ENCODE data around the gene TMEM151B. TPM values are rescaled to one million over a fixed set of nuclear protein-coding genes. Genes with fewer than 3 reads are reported as not detected.

The TMEM151B gene
- total and polyA plus RNA-seq, 9 of the 15 experiments (the other 6 are each of a cell fraction or from before 2014, with no cell fraction given) = not detected

DNA sequence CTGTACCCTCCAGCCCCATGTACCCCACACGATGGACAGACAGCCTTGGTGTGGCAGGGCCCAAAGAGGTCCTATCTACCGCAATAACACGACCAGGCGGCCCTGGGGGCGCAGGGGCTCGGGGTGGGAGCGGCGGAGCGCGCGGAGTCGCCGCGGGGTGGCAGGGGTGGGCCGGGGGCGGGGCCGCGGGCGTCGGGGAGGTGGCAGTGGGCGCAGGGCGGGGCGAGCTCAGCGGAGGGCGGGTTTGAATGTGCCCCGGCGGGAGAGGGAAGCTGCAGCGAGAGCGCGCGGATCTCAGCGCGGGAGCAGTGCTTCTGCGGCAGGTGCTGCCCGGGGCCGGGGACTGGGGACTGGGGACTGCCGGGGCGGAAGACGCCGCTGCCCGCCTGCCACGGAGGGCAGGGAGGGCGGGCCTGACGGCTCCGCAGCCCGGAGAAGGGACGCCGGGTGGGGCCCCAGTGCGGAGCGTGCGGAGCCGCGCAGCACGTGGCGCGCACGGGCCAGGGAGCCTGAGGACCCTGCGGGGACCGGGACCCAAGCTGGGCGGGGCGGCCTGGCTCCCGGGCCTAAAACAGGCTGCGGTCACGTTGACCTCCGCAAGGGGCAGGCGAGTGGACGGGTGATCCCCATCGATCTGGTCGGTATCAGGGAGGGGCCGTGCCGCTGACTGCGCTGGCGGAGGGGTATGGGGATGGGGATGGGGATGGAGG is 46.8 kb upstream of the TMEM151B start, which contains the start of gene SLC29A1 (continued):
- TF ChIP-seq, protein P1, sequence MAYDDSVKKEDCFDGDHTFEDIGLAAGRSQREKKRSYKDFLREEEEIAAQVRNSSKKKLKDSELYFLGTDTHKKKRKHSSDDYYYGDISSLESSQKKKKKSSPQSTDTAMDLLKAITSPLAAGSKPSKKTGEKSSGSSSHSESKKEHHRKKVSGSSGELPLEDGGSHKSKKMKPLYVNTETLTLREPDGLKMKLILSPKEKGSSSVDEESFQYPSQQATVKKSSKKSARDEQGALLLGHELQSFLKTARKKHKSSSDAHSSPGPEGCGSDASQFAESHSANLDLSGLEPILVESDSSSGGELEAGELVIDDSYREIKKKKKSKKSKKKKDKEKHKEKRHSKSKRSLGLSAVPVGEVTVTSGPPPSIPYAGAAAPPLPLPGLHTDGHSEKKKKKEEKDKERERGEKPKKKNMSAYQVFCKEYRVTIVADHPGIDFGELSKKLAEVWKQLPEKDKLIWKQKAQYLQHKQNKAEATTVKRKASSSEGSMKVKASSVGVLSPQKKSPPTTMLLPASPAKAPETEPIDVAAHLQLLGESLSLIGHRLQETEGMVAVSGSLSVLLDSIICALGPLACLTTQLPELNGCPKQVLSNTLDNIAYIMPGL (CRISPR knock-in tag; IDR thresholded peaks at IDR 0.05) = no peak
- TF ChIP-seq ZNF282 (CRISPR knock-in tag; IDR thresholded peaks at IDR 0.05) (0 out of 2 replicates have a peak, but pooled peaks have one; percentile 59), CTBP1 (IDR thresholded peaks at IDR 0.05; ENCODE audit: borderline replicate concordance) (peak; percentile 71), IRF2 (CRISPR knock-in tag; IDR thresholded peaks at IDR 0.05) (0 out of 2 replicates have a peak, but pooled peaks have one; percentile 8), ZC3H11A (IDR thresholded peaks at IDR 0.05; ENCODE audit: low read depth, low read length) (no peak), CREM (IDR thresholded peaks at IDR 0.05; ENCODE audit: low read depth) (peak; percentile 39), ZNF766 (CRISPR knock-in tag; conservative IDR thresholded peaks at IDR 0.05) (no peak), MAFK (IDR thresholded peaks at IDR 0.05; ENCODE audit: low read length) (no peak), CBX5 (IDR thresholded peaks at IDR 0.05; ENCODE audit: borderline replicate concordance, low read depth) (no peak), PHF21A (IDR thresholded peaks at IDR 0.05; ENCODE audit: borderline replicate concordance, low read depth) (no peak), NR2C2 (CRISPR knock-in tag; IDR thresholded peaks at IDR 0.05) (peak; percentile 79), NR2C2 (tag; IDR thresholded peaks at IDR 0.05) (peak; percentile 60), SRSF7 (optimal IDR thresholded peaks at IDR 0.05; ENCODE audit: low read depth, low read length) (peak; percentile 40), PHB (CRISPR knock-in tag; IDR thresholded peaks at IDR 0.05) (no peak), NR4A1 (CRISPR knock-in tag; IDR thresholded peaks at IDR 0.05) (no peak), NR4A1 (tag; IDR thresholded peaks at IDR 0.05) (no peak), EHMT2 (IDR thresholded peaks at IDR 0.05) (no peak)
- TF ChIP-seq, protein P2, sequence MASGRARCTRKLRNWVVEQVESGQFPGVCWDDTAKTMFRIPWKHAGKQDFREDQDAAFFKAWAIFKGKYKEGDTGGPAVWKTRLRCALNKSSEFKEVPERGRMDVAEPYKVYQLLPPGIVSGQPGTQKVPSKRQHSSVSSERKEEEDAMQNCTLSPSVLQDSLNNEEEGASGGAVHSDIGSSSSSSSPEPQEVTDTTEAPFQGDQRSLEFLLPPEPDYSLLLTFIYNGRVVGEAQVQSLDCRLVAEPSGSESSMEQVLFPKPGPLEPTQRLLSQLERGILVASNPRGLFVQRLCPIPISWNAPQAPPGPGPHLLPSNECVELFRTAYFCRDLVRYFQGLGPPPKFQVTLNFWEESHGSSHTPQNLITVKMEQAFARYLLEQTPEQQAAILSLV (tag; IDR thresholded peaks at IDR 0.05) = no peak
- TF ChIP-seq, protein P3, sequence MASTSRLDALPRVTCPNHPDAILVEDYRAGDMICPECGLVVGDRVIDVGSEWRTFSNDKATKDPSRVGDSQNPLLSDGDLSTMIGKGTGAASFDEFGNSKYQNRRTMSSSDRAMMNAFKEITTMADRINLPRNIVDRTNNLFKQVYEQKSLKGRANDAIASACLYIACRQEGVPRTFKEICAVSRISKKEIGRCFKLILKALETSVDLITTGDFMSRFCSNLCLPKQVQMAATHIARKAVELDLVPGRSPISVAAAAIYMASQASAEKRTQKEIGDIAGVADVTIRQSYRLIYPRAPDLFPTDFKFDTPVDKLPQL (IDR thresholded peaks at IDR 0.05; ENCODE audit: extremely low read depth, insufficient read length) = no peak
- TF ChIP-seq, protein P4, sequence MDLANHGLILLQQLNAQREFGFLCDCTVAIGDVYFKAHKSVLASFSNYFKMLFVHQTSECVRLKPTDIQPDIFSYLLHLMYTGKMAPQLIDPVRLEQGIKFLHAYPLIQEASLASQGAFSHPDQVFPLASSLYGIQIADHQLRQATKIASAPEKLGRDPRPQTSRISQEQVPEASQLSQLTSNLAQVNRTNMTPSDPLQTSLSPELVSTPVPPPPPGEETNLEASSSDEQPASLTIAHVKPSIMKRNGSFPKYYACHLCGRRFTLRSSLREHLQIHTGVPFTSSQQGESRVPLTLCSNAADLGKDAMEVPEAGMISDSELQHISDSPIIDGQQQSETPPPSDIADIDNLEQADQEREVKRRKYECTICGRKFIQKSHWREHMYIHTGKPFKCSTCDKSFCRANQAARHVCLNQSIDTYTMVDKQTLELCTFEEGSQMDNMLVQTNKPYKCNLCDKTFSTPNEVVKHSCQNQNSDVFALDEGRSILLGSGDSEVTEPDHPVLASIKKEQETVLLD (IDR thresholded peaks at IDR 0.05) = no peak
- TF ChIP-seq, protein P5, sequence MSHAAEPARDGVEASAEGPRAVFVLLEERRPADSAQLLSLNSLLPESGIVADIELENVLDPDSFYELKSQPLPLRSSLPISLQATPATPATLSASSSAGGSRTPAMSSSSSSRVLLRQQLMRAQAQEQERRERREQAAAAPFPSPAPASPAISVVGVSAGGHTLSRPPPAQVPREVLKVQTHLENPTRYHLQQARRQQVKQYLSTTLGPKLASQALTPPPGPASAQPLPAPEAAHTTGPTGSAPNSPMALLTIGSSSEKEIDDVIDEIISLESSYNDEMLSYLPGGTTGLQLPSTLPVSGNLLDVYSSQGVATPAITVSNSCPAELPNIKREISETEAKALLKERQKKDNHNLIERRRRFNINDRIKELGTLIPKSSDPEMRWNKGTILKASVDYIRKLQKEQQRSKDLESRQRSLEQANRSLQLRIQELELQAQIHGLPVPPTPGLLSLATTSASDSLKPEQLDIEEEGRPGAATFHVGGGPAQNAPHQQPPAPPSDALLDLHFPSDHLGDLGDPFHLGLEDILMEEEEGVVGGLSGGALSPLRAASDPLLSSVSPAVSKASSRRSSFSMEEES (CRISPR knock-in tag; IDR thresholded peaks at IDR 0.05) = no peak
- TF ChIP-seq, protein P6, sequence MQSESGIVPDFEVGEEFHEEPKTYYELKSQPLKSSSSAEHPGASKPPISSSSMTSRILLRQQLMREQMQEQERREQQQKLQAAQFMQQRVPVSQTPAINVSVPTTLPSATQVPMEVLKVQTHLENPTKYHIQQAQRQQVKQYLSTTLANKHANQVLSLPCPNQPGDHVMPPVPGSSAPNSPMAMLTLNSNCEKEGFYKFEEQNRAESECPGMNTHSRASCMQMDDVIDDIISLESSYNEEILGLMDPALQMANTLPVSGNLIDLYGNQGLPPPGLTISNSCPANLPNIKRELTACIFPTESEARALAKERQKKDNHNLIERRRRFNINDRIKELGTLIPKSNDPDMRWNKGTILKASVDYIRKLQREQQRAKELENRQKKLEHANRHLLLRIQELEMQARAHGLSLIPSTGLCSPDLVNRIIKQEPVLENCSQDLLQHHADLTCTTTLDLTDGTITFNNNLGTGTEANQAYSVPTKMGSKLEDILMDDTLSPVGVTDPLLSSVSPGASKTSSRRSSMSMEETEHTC (IDR thresholded peaks at IDR 0.05) = peak; percentile 8; the same call in 1 of the 2 replicates

Data from K562 (cell line).